NCI-H146 treated with DMSO at 0.1 percent for 48 hours (cell line): ENCODE results near the gene GALNT4.

ENCODE experiments used
- DNase-seq: peaks from one replicate; lab custom pipeline; 2025; ENCODE audit not compliant: unreplicated experiment; lab: John Stamatoyannopoulos, UW

Gene GALNT4

GRCh38 chr12:89494411-89495231, 30.0 kb downstream of the GALNT4 start:
- no peak for DNase-seq

- no peak for DNase-seq
Measured at GRCh38 chr12:89493670-89494302, 30.8 kb downstream of the GALNT4 start.

DNA sequence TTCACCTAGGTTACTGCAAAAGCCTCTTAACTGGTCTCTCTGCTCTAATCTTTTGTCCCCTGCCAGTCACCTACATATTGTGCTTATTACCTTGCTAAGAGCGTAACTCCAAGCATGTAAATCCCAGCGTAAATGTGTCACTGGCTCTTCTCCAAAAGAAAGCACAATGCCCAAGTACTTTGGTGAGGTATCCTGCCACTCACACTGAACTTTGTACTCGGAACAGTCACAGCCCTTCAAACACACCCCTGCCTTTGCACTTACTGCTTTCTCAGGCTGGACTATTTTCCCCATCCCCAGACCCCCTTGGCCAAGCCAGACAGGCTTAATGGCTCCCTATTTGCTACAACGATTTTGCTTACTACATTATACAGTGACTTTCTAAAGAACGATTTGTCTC, 31.7 kb downstream of the GALNT4 start:
- DNase-seq, result no peak

GRCh38 chr12:89490922-89491321, 33.7 kb downstream of the GALNT4 start:
- no peak for DNase-seq

DNA sequence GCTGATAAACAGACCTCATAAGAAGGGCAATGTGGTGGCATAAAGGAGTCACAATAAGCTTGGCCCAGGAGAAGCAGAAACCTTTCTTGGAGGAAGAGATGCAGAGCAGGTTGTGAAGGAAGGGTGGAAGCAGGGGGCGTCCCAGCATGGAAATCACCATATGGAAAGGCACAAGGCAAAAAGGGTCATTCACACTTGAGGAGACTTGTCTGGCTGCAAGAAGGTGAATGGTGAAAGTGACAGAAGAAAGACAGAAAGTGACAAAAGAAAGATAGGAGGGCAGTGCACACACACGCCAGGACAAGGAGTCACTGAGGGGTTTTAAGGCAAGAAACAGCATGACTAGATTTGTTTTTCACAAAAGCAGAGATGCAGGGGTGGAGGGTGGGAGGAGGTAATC, 38.3 kb downstream of the GALNT4 start:
- DNase-seq, result no peak

DNA sequence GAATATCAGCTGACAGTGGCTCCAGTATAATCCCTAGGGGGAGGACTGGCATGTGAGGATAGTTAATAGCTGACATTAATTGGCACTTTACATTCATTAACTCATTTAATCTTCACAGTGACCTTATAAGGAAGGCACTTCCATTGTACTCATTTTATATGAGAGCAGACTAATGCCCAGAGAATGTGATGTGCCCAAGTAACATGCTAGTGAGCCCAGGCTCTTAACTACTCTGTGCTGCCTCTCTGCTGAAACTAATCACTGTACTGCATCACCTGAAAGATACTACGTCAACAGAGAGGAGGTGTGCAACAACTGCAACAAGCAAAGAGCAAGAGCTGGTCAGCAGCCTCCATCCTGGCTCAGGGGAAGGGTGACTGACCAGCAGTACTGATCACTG, 40.1 kb downstream of the GALNT4 start:
- DNase-seq, result no peak

- no peak for DNase-seq
Measured at GRCh38 chr12:89481213-89481914, 43.2 kb downstream of the GALNT4 start.

- DNase-seq, result no peak
Measured at GRCh38 chr12:89479982-89480381, 44.6 kb downstream of the GALNT4 start.

- DNase-seq, result no peak
Measured at GRCh38 chr12:89477633-89478279, 46.8 kb downstream of the GALNT4 start.

DNA sequence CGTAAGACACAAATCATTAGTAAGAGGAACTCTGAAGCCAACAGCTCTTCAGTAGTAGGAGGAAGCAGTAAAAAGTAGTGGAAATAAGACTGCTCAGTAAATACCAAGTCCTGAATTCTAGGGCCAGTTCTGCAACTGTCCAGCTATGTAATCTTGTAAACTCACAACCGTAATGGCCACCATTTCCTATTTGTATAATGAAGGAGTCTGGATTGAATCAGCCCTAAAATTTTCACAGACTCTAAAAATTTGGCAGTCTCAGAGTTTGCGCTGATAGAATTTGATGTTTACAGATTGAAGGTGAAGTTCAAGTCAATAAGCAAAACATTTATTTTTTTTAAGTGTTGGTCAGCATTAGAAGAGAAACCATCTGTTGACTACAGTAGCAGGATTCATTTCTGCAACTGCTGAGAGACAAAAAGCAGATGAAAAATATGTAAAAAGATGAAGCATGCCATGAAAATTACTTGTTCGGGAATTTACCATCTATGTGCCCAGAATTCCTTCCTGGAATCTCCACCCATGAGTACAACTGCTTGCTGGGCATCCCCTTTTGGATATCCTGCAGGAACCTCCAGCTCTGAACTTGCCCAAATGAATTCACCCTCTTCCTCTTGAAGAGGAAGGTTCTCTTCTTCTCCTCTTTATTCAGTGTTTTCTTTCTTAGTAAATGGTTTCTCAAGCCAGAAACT, 47.5 kb downstream of the GALNT4 start:
- DNase-seq, result no peak

DNA sequence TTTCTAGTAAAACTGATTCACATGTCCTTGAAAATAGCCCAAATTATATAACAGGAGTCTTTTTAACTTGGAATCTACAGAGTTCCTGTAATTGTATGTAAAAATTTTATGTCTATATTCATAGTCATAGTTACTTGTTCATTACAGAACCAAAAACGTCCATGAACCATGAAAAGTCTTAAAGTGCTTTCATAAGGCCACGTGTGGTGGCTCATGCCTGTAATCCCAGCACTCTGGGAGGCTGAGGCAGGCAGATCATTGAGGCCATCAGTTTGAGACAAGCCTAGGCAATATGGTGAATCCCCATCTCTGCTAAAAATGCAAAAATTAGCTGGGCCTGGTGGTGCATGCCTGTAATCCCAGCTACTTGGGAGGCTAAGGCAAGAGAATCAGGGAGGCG, 48.4 kb downstream of the GALNT4 start:
- no peak for DNase-seq

- DNase-seq, result no peak
Measured at GRCh38 chr12:89475203-89475990, 49.2 kb downstream of the GALNT4 start.

- no peak for DNase-seq
Measured at GRCh38 chr12:89474615-89475014, 50.0 kb downstream of the GALNT4 start.
